ENCODE data around the gene NUDT1.

NUDT1 gene

DNA sequence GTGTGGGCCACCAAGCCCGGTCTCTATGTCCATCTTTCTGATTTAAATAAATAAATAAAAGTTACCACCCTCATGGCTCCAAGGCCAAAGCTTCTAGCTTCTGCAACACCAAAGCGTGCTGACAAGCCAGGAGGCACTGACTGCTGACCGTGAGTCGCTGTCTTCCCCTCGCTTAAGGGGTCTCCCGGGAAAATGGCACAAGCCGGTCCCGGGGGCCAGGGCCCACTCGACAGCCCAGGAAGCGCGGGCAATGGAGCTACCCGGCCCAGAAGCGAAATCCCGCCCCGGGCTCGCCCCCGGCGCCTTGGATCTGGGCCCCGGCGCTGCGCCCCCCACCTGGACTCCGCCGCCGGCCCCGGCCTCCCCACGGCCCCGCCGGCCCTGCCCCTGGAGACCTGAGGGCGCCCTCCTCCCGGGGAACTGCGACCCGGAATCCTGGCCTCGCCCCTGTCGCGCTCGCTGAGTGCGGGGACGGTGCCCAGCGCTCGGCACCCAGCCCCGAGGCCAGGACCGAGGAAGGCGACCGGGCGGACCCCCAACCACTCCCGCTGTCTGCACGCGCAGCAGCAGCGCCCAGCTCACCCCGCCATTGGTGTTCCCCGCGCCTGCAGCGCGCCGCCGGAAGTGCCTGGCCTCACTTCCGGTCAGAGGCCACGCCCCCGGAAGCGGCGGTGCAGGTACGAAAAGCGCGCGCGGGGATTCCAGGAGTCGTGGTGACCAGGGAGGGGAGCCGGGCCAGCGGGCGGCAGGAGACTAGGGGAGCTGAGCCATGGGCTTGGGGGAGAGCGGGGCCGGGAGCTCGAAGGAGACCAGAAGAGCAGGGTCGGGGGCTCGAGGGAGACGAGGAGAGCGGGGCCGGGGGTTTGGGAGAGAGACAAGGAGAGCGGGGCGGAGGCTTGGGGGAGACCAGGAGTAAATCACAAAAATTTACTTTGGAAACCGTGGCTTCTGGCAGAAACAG, at the start of gene NUDT1, which contains the start of gene MRM2:
TSS of gene NUDT1 (plus strand) at position 647 of the 961 bp plus-strand sequence. CDS start 2,349 bp downstream, outside the sequence.
TSS of gene MRM2 (minus strand) at position 626 of the 961 bp plus-strand sequence. CDS start at position 590, 36 bp downstream.
- DNase-seq (ENCODE audit: low read depth), result peak; percentile 69

DNA sequence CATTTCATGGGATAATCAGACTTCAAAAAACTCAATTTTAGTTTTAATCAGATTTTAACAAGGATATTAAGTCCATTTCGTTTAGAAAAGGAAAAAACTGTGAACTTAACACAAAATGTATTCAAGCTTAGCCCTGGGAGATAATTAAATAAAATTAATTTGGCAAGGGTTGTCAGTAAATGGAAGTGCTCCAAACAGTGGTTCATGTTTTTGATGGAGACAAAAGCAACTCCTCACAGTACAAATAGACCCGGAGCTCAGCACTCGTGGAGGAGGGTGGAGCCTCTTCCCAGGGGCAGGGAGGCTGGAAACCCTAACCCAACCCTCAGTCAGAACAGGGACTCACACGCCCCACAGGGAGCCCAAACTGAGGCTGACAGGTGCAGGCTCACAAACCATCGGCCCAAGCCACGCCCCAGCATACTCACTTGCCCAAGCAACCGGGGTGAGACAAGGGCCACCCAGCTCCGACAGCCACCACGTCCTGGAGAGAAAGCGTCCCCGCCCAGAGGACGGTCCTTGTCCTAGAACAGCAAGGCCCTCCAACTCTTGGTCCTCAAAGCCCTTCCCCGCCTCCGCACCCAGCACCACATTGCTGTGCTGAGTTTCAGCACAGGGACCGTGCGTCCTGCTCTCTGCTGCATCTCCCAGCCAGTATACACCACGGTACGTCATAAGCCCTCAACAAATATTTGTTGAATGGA, 49.0 kb upstream of the NUDT1 start:
- DNase-seq (ENCODE audit: low read depth), result no peak

DNA sequence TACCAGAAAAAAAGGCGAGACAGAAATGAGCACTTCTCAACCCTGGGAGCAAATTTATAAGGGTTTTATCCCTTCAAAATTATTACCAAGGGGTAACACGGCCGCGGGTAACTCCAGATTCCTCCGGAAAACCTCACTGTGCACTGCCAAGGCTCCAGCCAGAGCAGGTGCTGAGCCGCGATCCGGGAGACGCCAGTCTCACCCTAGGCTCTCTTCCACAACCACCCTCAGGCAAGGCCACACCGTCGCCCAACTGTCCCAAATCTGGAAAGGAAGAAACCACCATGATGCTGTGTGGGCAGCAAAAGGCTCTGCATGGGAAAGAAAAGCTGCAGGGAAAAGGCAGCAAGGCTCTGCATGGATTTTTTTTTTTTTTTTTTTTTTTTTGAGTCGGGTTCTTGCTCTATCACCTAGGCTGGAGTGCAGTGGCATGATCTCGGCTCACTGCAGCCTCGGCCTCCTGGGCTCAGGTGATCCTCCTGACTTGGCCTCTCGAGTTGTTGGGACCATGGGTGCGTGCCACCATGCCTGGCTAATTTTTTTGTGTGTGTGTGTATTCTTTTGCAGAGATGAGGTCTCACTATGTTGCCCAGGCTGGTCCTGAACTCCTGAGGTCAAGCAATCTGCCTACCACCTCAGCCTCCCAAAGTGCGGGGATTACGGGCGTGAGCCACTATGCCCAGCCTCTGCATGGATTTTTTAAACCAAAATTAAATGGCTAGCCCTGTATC, 48.3 kb upstream of the NUDT1 start:
- DNase-seq (ENCODE audit: low read depth), result no peak

DNA sequence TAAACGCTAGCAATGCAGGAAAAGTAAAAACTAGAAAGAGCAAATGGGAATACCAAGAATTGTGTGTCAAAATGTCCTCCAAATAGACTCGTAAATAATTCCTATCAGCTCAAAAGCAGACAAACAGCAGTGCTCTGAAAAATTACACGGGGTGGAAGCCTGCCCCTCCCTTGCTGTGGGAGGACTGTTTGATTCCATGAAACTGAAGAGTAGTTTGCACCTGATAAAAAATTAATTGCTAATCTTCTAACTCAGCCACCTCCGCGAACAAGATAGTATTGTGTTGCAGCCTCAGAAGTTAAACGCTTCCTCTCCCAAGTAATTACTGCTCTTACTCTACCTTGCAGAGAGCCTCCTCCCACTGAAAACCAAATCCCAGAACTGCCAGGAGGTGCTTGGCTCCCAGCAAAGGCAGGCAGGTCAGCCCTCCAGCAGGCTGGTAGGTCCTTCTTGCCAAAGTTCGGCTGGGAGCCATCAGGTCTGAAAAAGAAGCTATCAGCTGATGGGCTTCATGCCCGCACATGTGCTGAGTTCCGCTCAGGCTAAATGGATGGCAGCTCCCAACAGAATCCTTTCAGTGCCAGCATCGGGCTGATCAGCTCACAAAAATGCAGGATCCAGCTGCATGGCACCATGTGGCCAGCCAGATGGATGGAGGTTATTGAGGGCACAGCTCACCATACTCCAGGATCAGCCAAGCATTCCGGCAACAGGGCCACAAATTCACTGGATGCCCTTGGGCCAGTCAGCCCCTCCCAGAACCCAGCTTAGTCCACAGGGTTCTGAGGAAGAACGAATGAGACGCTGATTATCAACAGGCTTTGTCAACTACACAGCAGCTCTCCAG, 46.4 kb upstream of the NUDT1 start:
- DNase-seq (ENCODE audit: low read depth), result no peak

DNA sequence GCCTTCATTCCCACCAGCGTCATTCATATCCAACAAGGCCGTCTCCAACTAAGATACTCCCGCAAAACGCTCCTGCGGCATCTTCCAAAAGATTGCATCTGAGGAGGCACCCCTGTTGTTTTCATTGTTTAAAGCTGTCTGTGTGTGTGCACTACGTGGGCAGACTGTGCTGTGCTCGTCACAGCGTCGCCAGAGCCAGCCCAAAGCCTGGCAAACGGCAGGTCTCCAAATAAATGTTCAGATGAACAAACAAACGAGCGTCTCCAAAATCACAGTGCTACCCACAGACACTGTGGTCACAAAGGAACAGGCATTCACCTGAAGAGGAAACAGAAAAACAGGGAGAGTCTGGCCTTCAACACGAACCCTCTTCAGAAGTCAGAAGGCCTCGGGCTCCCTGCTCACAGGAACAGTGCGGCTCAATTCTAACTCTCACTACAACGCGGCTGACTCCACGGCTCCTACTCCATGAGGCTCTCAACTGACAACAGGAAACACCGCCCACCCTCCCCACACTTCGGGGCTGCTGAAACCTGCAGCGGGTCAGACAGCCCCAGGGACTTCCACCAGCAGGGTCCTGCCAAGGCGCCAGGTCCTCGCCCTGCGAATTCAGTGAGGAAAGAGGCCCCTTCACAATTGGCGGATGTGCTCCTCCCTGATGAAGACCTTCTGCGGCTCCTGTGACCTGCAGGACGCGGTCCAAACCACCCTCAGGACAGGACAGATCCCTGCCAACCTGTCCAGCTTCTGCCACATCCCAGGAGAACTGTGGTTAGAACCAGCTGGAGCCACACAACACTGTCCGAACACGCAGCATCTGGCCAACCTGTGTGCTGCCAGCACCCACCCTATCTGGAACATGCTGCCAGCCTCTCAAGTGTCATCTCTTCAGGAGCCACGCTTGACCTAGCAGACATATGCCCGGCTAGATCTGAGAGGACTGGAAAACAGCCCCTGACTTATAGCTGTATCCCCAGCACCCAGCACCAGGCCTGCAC, 45.3 kb upstream of the NUDT1 start:
- no peak for DNase-seq (ENCODE audit: low read depth)

DNA sequence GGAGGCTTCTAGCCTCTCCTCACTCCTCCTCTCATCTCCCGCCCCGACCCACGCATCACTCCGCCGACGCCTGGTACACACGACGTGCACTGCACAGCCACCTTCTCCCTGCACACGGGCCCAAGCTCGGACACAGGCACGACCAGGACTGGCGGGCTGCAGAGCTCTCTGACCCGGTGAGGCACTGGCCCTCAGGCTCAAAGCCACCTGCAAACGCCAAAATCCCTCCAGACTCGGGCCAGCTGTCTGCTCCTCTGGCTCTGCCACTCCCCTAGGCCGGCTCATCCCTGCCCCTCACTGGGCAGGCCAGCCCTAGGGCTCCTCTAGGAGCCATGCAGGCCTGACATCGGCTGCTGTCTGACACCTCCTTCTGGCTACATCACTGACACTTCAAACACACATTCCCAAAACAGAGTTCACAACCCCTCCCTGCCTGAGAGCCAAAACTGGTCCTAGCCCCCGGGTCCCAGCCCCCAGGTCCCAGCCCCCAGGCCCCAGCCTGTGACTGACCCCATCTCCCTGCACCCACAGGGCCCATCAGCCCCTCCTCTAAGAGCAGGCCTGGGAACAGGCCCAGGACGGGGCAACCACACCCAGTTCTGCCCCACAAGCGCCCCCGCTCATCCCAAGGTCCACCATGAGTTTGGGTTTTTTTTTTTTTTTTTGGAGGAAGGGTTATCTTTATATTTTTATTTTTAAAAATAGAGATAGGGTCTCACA, 44.4 kb upstream of the NUDT1 start:
- no peak for DNase-seq (ENCODE audit: low read depth)

DNA sequence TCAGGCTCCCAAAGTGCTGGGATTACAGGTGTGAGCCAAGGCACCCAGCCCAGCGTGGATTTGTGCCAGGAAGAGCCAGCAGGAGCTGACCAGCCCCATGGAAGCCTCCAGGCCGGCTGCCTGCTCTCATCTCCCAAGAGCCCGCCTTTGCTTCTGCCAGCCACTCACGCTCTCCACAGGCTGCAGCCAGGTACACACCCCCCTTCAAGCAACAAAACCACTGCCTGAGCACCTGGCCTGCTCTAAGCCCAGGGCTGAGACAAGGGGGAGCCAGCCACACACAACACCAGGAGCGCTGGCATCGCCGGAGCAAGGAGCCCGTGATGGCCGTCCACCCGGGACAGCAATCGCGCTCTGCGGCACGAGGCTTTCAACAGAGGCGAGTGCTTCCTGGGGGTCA, 43.8 kb upstream of the NUDT1 start:
- DNase-seq (ENCODE audit: low read depth), result no peak

DNA sequence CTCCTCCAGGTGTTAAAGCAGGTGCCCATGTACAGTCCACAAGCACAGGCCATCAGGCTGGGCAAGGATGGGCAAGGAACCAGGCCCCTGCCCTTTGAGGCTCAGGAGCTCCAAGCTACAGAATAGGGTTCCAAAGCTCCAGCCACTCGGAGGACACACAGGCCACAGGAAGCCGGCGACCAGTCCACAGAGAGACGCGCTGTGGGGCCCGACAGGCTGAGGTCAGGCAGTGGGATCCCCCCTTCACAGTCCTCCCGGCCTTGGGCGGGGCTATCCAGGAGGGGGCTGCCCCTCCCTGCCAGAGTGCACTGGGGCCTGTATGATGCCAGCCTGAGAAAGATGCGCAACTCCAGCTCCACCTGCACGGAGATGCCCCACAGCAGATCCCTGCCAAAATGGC, 43.3 kb upstream of the NUDT1 start:
- DNase-seq (ENCODE audit: low read depth), result no peak

DNA sequence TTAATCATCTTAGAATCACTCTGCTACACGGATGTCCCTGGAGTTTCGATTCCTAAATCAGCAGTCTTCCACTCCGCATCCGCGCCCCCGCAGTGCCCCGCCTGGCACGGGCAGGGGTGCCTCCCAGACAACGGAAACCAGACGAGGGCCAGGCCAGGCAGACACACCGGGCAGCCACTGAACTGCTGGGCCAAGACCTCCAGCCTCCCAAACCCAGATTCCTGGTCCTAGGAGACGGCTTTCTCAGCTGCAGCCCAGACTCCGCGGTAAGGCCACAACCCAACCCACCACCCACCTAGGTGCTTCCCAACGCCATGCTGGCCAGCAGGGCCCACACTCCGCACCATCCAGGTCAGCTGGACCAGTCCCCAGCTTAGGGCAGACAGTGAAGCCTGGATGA, 42.5 kb upstream of the NUDT1 start:
- no peak for DNase-seq (ENCODE audit: low read depth)

DNA sequence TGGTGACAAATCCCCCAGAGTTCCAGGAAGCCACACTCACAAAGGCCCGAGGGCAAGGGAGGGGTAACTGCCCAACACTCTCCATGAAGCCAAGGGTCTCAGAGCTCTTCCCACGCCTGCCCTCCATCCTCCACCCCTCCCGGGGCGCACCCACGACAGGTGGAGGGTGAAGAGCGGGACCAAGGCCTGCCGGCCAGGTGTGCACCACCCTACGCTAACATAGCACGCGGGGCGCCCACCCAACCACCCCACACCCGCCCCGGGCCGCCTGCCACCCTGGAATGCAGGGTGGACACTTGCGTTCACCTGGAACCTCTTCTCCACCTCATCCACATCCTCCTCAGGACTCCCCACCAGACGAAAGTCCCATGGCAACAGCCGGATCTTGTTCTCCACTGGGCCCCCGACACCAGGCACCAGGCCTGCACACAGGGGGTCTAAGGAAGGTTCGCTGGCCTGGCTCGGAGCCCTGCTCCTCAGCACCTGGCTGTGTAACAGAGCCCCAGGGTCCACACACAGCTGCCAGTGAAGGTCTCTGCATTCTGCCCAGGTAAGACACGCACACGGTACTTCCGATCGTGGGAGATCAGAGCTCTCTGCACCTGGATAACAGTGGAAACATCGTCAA, 42.0 kb upstream of the NUDT1 start:
- DNase-seq (ENCODE audit: low read depth), result no peak

DNA sequence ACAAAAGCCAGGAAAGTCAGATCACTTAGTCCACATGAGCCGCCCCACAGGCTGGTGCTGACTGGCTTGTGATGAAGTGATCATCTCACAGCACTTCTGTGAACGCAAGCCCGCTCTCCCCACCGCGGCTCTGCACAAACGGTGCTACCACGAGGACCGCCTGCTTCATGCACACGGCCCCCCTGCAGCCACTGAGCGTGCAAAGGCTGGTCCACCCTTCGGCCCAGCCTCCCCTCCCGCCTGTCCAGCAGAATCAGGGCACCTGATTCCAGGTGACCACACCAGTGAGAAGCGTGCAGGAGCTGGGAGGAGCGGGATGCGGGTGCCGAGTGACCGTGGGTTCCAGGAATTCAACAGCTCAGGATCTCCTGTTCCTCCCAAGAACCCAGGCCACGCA, 41.4 kb upstream of the NUDT1 start:
- no peak for DNase-seq (ENCODE audit: low read depth)

DNA sequence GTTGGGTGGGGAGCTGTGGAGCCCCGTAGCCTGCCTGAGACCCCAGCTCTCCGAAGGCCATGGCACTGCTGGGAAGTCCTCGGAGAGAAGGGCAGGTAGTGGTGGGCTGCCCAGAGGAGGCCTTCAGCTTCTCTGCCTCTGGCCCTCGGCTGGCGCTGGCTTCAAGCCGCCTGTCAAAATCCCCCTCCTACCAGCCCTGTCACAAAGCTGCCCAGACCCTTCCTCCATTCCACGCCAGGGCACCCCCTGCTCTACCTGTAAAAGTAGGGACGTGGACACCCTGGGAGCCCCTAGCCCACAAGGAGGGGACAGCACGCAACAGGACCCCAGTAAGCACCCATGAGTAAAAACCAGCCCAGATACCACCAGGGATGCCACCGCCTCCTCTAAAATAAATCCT, 40.9 kb upstream of the NUDT1 start:
- no peak for DNase-seq (ENCODE audit: low read depth)

DNA sequence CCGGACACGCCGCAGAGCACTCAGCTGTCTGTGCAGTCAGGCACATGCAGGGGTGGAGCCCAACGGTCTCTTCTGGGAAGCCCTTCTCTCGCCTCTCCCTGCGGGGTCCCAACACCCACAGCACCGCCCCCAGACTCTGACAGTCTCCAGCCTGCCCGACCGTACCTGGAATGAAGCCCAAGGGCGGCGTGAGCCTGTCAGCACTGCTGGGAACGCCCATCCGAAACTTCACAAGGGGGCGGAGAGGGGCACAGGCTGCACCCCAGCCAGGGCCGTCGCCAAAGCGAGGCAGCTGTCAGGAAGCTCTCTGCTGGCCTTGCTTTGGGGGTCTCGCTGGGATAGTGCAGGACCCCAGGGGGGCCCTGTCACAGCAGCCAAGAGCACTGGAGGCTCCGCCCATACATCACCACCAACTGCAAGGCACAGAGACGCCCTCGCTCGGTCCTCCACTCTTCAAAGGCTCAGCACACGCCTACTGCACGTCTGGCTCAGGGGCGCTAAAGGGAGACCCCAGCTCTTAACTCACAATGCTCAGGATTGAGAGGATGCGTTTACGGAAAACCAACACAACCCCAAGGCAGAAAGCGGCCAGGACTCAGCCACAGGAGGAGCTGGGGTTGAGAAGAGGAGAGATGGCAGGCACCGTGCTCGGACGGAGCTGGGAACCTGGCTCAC, 40.2 kb upstream of the NUDT1 start:
- no peak for DNase-seq (ENCODE audit: low read depth)

DNA sequence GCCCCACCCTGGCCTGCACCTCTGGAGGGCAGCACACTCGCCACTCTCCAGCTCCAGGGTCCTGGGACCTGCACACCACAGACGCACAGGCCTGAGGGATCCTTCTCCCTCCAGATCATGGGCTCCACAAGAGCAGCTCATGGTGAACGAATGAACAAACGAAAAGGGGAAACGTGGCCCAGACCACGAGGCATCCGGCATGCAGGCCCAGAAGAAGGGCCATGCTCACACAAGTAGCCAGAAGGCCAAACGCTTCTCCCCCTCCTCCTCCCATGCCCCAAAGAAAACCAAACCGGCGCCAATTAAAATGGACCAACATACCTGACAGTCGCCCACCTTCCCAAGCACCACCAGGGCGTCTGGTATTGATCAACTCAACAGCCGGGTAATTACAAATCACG, 39.7 kb upstream of the NUDT1 start:
- no peak for DNase-seq (ENCODE audit: low read depth)

DNA sequence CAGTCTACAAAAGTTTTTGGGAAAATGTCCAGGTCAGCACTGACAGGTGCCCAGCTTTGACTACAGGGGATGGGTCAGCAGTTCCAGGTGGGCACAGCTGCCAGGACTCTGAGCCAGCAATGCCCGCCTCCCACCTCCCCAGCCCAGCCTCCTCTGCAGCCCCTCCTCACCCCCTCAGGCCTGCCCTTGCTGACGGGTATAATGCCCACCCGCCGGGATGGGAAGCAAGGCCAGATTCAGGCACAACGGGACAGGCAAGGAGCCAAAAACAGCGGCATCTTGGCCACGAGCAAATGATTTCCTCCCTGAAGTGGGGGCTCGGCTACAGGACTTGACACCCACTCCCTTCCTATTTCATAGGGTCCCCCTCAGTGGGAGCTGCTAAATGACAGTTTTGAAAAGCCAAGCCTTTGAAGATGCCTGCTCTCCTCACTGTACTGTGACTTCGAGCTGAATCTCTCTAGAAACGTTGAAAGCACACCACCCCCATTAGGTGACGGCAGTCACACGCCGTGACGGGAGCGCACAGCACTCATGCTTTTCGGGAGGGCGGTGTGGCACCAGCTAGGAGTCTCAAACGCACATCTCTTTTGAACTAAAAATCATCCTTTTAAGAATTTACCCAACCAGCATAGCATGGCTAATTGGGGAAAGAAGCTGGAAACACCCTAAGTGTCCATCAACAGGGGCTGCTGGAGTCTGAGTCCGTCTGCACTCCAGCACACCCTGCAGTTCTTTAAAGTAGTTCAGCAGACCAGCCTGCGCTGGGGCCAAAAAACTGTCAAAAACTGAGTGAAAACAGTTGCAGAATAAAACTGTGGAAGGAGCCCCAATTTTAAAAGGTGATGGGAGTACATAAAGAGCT, 38.9 kb upstream of the NUDT1 start:
- DNase-seq (ENCODE audit: low read depth), result no peak

DNA sequence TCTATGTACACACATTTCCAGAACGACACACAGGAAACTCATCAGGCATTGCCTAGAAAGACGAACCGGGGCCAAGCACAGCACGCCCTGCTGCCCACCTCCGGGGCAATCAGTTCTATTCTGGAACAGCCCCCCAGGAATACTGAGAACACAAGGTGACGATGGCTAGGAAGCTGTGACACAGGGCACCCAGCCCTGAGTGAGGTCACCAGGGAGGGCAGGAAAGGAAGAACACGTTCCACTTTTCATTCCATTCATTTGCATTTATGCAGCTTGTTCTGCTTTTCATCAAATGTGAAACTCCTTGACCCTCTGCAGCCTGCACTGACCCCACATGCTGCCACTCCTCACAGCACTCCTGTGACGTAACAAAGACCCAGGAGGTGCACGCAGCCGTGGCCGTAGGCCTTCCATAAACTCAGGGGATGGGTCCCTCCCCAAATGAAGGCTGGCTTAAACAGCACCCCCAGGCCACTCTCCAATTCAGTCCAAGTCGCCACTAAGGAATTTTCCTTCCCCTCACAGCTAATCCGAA, 38.2 kb upstream of the NUDT1 start:
- no peak for DNase-seq (ENCODE audit: low read depth)

DNA sequence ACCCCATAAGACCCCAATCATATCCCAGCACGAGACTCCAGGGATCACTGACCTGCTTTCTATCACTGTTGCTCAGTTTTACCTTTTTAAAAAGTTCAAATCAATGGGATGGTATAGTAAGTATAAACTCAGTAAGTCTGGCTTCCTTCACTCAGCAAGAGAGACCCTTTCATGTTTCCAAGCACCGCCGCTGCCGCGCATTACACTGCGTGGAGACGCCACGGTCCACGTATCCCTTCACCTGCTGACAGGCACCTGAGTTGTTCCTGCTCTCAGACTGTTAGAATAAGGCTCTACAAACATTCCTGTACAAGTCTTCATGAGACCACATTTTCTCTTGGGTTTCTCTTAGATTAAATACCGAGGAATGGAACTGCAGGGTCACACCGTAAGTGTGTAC, 37.6 kb upstream of the NUDT1 start:
- no peak for DNase-seq (ENCODE audit: low read depth)
